GM12873 (cell line): Measurements from ENCODE around the gene CTBP2.

Experiments used
- CTCF ChIP-seq: IDR thresholded peaks from 2 replicates; pipeline ENCODE4 v1.5.1; 2012; ENCODE audit warnings: low read depth, mild to moderate bottlenecking, moderate library complexity, low read length, control low read depth; ENCODE audit not compliant: insufficient read depth; ENCODE audit errors: missing control alignments

Gene CTBP2

GRCh38 chr10:125076121-125076825, 84.1 kb downstream of the CTBP2 start:
- TF ChIP-seq CTCF = no peak

DNA sequence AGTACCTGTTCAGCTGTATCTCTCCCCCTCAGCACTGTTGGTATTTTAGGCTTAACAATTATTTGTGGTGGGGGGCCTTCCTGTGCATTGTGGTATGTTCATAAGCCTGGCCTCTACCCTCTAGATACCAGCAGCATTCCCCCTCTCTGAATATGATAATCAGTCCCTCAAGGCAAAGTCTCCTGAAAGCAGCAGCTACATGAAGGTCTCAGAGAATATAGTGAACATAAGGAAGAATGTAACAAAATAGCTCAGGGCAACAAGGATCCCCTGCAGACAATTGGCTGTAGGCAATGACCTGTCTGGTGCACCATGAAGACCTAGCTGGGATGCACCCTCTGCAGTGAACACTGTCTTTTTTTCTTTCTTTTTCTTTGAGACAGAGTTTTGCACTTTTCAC, 86.4 kb downstream of the CTBP2 start:
- TF ChIP-seq CTCF = no peak

- no peak for TF ChIP-seq CTCF
Observed at GRCh38 chr10:125072794-125073193, 87.6 kb downstream of the CTBP2 start.

DNA sequence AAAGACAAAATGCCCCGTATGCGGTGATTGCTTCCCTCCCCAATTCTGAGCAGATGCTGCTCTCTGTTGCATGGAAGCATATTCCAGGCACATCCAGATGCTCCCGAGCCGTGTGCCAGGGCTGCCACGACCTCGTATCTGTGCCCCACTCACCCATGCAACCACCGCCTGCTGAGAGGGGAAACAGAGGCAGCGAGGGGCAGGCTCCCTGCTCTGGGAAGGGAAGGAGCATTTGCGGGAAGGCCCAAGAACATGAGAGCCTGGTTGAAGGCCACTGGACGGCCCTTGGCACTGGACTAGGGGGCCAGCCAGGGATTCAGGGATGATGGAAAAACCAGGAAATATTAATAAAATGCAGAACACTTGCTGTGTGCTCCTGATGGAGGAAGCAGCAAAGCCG, 89.4 kb downstream of the CTBP2 start:
- TF ChIP-seq CTCF = no peak

DNA sequence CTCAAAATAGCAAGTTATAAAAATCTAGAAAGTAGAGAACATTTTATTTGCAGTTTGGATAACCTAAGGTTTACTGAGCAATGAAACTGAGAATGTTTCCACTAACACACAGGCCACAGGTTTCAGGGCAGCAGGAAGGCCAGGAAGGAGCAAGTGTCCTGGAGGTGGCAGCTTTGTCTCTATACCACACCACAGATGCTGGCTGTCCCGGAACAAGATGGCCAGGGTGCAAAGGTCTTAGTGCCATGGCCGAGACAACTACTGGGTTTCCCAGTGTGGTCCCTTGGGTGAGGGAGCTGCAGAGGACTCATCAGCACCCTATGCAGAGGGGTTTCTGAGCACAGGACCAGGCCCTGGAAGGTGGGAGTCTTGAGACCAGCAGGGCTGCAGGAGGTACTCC, 92.0 kb downstream of the CTBP2 start:
- no peak for TF ChIP-seq CTCF

- TF ChIP-seq CTCF = no peak
Observed at GRCh38 chr10:125067764-125068163, 92.6 kb downstream of the CTBP2 start.

DNA sequence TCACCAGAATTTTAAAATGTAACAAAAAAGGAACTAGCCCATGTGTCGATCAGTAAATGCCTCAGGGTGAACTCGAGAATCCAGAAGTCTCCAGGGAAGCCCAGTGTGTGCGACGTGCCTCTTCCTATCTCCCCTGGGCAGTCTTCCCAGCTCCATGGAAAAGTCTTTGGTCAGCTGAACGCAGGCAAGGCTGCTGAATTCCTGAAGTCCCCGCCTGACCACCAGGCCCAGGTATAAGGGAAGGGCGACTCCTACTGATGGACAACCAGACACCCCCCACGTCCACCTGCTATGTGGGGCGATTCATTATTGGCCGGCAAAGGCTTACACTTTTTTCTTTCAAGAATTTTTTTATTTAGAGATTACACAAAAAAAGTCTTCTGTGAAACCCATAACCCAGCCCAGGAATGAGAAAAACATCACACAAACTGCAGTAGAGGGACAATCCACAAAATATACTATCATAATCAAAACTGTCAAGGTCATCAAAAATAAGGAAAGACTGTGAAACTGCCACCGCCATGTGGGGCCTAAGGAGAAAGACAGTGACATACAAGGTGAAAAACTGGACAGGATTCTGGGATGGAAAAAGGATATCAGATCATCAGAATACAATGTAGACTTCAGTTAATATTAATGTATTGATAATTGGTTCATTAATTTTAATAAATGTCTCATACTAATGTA, 93.5 kb downstream of the CTBP2 start:
- no peak for TF ChIP-seq CTCF
